ENCODE data around the gene CHST14.

CHST14 gene

GRCh38 chr15:40489274-40490175 lies 18.7 kb downstream of the CHST14 start:
- no peak for ATAC-seq

GRCh38 chr15:40493089-40493840 lies 22.5 kb downstream of the CHST14 start:
- ATAC-seq: peak; percentile 97 to 98

- ATAC-seq: no peak
These were observed 24.7 kb downstream of the CHST14 start for GRCh38 chr15:40495516-40495915.

- no peak for ATAC-seq
These were observed 27.6 kb downstream of the CHST14 start for GRCh38 chr15:40498418-40498817.

- ATAC-seq: no peak
These were observed 28.1 kb downstream of the CHST14 start for GRCh38 chr15:40498891-40499290.

- no peak for ATAC-seq
These were observed 29.1 kb downstream of the CHST14 start for GRCh38 chr15:40499931-40500330.

- peak; percentile 93 for ATAC-seq
These were observed 30.0 kb downstream of the CHST14 start for GRCh38 chr15:40500568-40501330.

- ATAC-seq: no peak
These were observed 30.7 kb downstream of the CHST14 start for GRCh38 chr15:40501487-40501886.

GRCh38 chr15:40506964-40507571 lies 36.3 kb downstream of the CHST14 start:
- peak; percentile 83 to 89 for ATAC-seq

- no peak for ATAC-seq
These were observed 37.4 kb downstream of the CHST14 start for GRCh38 chr15:40508216-40508615.

- no peak for ATAC-seq
These were observed 39.4 kb downstream of the CHST14 start for GRCh38 chr15:40510201-40510600.

GRCh38 chr15:40511093-40511471 lies 40.3 kb downstream of the CHST14 start:
- ATAC-seq: peak; percentile 35 to 40

- ATAC-seq: peak; percentile 23 to 41
These were observed 40.8 kb downstream of the CHST14 start for GRCh38 chr15:40511472-40512133.

GRCh38 chr15:40512440-40512839 lies 41.7 kb downstream of the CHST14 start:
- no peak for ATAC-seq

- ATAC-seq: no peak
These were observed 42.8 kb downstream of the CHST14 start for GRCh38 chr15:40513609-40514008.

GRCh38 chr15:40516322-40516721 lies 45.5 kb downstream of the CHST14 start:
- no peak for ATAC-seq
